Measurements from ENCODE around the gene CAMTA1.

Gene CAMTA1

GRCh38 chr1:7386226-7387052 lies 601.2 kb downstream of the CAMTA1 start:
- no peak for DNase-seq (ENCODE audit: low read depth, low spot score)

GRCh38 chr1:7387053-7387927 lies 602.0 kb downstream of the CAMTA1 start:
- DNase-seq (ENCODE audit: low read depth, low spot score) = no peak

GRCh38 chr1:7388141-7388487 lies 602.9 kb downstream of the CAMTA1 start:
- no peak for DNase-seq (ENCODE audit: low read depth, low spot score)

- DNase-seq (ENCODE audit: low read depth, low spot score) = no peak
These were observed 603.4 kb downstream of the CAMTA1 start for GRCh38 chr1:7388488-7389185.

- no peak for DNase-seq (ENCODE audit: low read depth, low spot score)
These were observed 604.1 kb downstream of the CAMTA1 start for GRCh38 chr1:7389201-7389905.

- DNase-seq (ENCODE audit: low read depth, low spot score) = no peak
These were observed 604.8 kb downstream of the CAMTA1 start for GRCh38 chr1:7389906-7390603.

GRCh38 chr1:7390604-7391000 lies 605.3 kb downstream of the CAMTA1 start:
- no peak for DNase-seq (ENCODE audit: low read depth, low spot score)

- DNase-seq (ENCODE audit: low read depth, low spot score) = no peak
These were observed 607.9 kb downstream of the CAMTA1 start for GRCh38 chr1:7393136-7393535.

GRCh38 chr1:7395251-7395650 lies 610.0 kb downstream of the CAMTA1 start:
- no peak for DNase-seq (ENCODE audit: low read depth, low spot score)

GRCh38 chr1:7398982-7399381 lies 613.7 kb downstream of the CAMTA1 start:
- DNase-seq (ENCODE audit: low read depth, low spot score) = no peak

GRCh38 chr1:7399514-7400125 lies 614.4 kb downstream of the CAMTA1 start:
- no peak for DNase-seq (ENCODE audit: low read depth, low spot score)

- DNase-seq (ENCODE audit: low read depth, low spot score) = no peak
These were observed 615.3 kb downstream of the CAMTA1 start for GRCh38 chr1:7400566-7400965.

GRCh38 chr1:7401814-7402547 lies 616.7 kb downstream of the CAMTA1 start:
- DNase-seq (ENCODE audit: low read depth, low spot score) = peak; percentile 91

GRCh38 chr1:7402548-7402850 lies 617.2 kb downstream of the CAMTA1 start:
- DNase-seq (ENCODE audit: low read depth, low spot score) = no peak

- DNase-seq (ENCODE audit: low read depth, low spot score) = no peak
These were observed 618.2 kb downstream of the CAMTA1 start for GRCh38 chr1:7403265-7404045.

GRCh38 chr1:7404046-7404742 lies 618.9 kb downstream of the CAMTA1 start:
- DNase-seq (ENCODE audit: low read depth, low spot score) = no peak

GRCh38 chr1:7405844-7406500 lies 620.7 kb downstream of the CAMTA1 start:
- no peak for DNase-seq (ENCODE audit: low read depth, low spot score)

Measured in smooth muscle cell of the brain vasculature (primary cell).